ENCODE results near the gene DDX20.

Gene DDX20, protein sequence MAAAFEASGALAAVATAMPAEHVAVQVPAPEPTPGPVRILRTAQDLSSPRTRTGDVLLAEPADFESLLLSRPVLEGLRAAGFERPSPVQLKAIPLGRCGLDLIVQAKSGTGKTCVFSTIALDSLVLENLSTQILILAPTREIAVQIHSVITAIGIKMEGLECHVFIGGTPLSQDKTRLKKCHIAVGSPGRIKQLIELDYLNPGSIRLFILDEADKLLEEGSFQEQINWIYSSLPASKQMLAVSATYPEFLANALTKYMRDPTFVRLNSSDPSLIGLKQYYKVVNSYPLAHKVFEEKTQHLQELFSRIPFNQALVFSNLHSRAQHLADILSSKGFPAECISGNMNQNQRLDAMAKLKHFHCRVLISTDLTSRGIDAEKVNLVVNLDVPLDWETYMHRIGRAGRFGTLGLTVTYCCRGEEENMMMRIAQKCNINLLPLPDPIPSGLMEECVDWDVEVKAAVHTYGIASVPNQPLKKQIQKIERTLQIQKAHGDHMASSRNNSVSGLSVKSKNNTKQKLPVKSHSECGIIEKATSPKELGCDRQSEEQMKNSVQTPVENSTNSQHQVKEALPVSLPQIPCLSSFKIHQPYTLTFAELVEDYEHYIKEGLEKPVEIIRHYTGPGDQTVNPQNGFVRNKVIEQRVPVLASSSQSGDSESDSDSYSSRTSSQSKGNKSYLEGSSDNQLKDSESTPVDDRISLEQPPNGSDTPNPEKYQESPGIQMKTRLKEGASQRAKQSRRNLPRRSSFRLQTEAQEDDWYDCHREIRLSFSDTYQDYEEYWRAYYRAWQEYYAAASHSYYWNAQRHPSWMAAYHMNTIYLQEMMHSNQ

DNA sequence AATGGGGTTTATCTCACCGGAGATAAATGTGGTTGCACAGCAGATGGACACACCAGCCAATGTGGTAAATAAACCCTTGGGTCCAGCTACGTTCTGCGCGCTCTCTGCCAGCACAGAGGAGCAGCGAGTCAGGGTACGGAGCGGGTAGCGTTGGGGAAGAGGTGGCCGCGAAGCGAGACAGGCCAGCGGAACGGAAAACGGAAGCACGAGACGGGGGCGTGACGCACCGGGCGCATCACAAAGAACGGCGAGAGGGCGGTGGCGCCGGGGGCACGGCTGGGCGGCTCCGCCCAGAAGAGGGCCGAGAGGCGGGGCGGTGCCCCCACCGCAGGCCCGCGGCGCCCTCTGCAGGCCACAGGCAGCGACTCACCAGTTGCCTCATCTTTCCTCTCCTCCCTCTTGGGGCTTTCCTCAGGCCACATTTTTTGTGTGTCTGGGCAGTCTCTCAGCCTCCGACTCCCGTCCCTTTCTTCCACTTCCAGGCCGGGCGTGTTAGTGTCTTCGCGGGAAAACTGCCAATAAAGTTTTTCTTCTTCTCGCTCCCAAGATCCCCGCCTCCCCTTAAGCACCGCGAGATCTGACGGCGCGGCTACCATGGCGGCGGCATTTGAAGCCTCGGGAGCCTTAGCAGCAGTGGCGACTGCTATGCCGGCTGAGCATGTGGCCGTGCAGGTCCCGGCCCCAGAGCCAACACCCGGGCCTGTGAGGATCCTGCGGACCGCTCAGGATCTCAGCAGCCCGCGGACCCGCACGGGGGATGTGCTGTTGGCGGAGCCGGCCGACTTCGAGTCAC is at the start of gene DDX20:
Gene DDX20, plus strand, starts transcription at position 571 of the 793 bp plus-strand sequence. Its CDS starts 24 bp downstream, at position 595.
- DNase-seq = peak; percentile 98 to 99 (median 99)

DNA sequence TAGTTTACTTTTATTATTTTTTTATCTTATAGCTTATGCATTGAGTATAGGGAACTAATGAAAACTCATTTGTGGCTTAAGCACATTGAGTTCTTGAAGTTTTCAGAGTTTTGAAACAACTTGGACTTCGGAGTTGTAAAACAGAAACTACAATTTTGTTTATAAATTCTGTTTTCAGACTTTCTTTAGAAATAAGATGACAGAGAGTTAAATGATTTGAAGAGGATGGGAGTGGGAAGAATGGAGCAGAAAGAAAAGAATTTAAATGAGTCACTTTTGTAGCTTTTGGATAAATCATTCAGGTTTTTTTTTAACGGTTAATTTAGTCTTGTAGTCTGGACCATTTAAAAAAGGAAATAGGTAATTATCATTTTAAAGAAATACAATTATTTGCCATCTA is 48.8 kb upstream of the DDX20 start:
- DNase-seq = no peak

DNA sequence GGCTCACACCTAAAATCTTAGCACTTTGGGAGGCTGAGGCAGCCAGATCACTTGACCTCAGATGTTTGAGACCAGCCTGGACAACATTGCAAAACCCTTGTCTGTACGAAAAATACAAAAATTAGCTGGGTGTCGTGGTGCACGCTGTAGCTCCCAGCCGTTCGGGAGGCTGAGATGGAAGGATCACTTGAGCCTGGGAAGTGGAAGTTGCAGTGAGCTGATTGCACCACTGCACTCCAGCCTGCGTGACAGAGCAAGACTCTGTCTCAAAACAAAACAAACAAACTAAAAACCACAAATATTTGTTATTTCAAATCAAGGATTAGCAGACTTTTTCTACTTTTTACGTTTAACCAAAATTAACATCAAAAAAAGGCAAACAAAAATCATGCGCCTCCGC is 47.8 kb upstream of the DDX20 start:
- peak in 1 of 3 donors; percentile 7 for DNase-seq

DNA sequence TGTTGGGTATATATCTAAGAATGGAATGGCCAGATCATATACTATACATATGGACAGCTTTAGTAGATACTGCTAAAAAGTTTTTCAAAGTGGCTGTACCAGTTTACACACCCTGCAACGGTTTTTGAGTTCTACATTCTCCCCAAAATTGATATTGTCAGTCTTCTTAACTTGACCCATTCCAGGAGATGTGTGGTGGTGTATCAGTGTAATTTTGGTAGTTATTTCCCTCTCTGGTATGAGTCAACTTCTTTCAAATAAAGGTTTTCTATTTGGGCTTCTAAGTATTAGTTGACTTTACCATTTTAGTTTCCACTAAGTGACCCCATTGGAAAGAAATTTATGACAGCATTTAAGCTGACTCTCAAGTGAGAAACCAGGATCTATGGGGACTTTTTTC is 45.7 kb upstream of the DDX20 start:
- no peak for DNase-seq

DNA sequence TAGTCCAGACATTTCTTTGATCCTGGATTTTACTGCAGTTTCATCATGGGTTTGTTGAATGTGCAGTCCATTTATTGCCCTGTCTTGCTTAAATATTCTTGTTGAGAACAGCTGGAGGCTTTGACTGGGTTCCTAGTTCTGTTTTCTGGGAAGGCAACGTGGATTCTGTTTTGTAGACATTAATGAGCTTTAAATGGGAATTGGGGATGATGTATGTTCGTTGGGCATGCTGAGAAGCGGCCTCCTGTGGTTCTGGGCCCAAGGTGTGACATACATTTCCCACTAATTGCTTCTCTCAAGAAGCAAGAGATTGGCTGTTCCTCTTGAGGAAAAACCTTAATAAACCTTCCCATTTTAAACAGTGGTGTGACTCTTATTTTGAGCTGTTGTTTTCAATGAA is 39.4 kb upstream of the DDX20 start:
- no peak for DNase-seq

DNA sequence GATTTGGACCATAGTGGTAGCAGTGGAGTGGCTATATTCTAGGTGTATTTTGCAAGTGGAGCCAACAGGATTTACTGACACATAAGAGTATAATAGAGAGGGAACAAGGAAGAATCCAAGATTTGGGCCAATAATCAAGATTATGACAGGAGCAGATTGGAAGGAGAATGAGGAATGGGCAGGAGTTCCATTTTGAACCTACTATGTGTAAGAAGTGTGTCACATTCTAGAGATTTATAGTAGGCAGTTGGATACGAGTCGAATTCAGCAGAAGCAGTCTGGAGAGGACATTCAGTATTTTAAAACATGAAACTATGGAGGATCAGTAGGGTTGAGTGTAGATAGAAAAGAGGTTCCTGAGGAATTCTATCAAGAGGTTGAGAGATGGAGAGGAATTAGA is 38.3 kb upstream of the DDX20 start:
- no peak for DNase-seq

DNA sequence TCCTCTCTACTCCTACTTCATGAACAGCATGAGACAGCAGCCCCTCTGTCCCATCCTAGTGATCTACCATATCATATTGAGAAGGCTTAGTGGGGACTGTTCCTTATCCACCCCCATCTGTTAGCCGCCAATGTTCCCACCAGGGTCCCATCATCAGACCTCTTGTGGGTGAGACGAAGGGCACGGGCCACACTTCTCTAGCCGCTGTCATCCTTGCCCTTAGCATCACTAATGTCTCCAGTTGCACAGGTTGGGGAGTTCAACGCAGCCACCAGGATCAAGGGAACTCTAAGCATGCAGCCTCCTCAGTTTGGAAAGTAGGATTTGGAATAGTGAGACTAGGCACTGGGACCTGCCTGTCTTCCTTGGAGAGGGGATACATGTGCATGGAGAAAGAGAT is 36.6 kb upstream of the DDX20 start:
- no peak for DNase-seq

DNA sequence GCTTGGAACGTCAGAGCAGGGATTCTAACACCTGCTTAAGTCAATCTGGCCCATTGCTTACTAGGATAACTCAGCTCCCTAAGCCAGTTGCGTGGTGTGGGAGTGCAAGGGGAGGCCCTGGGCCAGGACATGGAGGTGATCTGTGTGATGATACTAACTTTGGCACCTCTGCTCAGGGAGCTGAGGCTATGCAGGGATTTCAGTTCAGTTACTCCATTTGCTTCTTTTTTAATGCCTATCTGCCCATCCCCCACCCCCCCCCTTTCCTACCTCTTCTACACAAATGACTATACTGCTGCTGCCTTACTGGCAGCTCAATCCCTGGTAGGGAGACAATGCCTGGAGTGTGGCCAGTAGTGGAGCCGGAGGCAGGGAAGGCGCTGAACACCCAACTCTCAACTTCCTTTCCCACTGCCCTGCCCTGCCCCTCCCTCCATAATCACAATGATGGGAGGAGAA is 36.0 kb upstream of the DDX20 start:
- no peak for DNase-seq

DNA sequence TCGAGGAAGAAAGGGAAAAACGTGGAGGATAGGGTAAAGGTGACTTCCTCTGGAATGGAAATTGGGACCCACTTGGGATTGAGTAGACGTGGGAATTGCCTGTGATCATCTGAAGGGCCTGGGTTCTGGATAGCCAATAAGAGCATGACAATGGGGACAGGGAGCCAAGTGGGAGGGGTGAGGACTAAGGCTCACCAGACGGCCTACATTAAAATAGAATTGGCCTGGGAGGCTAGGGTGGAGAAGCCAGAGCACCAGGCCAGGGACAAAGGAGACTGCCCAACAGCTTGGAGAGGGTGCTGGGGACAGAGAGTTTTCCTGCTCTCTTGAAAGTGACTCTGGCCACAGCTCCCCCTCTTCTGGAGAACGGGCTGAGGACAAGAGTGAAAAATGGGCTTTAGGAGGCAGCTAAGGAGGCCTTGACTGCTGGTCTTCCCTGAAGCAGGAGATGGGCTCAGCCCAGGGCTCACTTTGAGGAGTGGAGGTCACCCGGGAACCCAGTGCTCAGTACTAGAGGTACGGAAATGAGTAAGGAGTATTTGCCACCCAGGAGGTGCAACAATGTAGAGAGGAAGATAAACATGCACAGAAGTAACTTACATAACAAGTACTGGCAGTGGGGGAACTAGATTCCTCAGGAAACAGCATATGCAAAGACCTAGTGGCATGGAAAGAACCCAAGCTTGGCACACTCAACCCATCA is 35.3 kb upstream of the DDX20 start:
- DNase-seq = no peak

DNA sequence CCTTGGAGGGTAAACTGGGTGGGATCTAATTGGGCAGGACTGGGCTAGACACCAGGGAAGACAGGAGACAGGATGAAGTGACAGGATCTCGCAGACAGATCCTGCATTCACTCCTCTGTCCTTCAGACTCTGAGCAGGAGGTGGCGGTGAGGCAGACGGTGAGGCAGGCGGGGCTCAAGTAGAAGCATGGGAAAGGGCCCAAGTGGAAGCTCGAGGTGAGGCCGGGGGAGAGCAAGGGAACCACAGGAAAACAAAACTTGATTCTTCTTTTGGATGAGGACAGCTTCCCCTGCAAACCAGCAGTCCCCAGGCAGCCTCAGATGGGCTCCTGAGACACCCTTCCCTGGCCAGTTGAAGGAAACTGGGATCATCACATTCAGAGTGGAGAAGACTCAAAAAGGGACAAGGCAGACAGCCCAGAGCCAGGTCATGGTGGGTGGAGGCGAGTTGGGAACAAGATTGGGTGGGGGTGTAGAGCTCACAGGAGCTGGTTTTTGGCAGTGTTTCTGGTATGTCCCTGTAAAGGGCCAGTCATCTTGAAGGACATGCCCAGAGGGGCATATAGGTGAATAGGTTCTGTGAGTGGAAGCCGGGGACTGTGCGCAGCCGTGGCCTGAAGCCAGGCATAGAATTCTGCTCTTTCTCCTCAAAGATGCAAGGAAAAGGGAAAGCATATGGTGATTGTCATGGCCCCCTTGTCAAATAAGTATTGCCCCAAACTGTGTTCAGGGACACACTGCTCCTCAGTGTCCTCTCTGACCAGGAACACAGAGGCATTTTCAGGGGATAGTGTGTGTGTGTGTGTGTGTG is 34.5 kb upstream of the DDX20 start:
- no peak for DNase-seq

DNA sequence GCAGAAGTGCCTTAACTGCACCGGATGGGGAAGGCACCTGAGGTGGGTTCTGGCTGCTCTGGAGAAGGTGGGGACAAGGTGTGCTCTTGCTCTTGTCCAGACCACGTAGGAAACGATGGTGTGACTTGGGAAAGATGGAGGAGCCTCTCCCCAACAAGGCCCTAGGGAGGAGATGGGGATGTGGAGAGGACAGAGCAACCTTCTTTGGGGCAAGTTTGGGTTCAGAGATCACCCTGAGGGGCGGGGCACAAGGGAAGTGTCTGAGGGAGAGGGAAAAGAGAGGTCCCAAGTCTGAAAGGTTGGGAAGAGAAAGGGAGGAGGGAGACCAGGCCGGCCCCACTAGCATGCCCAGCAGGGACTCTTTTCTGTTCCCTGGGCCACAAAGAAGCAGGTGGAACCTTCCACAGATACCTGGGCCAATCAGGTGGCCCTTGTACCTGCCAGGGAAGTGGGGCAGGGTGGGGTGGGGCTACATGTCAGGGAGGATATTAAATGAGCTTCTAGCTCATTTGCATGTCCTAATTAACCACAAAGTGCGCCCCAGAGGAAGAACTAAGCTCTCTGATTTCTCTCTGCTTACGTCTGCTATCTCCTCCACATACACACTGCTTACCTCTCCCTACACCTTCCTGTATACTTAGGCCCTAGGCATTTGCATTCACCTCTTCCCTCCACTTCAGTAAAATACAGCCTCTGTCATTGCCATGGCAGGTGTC is 32.5 kb upstream of the DDX20 start:
- no peak for DNase-seq

DNA sequence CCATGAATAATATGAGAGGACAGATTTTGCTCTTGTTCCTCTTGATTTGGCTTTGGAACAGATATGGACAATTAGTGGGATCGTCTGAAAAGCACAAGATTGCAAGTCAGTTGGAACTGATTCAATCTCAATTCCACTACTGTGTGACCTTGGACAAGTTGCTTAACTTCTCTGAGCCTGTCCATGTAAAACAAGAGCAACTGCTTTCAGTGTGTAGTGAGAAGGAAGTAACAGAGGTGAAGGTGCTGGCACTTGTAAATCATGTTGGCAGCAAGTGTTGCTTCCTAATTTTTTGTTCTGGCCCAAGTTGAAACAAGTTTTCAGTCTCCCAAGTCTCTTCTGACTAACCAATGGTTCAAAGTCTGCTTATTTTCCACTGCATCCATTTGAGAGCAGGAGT is 31.8 kb upstream of the DDX20 start:
- DNase-seq = no peak

DNA sequence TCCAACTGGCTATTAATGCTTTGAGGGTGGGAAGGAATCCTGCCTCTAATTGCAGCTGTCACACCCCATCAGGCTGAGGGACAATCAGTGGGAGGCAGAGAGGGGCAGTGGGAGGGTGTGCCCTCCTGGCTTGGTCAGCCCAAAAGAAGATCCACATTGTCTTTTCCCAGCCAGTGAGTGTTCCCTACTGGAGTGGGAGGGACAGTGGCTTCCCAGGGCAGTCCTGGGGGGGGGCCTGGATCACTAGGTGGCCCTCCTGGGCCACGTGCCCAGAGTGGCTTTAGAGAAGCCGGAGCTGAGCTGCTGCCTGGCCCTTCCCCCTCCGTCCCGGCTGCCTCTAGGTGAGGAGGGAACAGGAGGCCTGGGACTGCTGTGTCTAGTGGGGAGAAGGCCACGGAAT is 30.5 kb upstream of the DDX20 start:
- no peak for DNase-seq

DNA sequence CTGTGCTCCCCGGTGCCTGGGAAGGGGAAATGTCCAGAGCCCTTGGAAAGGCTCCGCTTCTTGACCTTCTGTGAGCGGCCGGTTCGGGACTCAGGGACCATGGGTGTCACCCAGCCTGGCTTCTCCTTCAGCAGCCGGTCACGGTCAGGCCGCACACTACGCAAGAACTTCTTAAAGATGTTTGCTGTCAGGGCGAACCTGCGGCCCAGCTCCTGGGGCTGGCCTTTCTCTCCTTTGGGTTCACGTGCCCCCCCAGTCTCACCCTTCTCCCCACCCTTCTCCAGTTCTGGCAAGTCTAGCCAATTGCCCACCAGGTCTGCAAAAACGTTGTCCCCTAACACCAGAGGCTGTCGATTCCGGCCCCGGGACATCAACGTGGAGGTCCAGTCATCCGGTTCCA is 28.6 kb upstream of the DDX20 start:
- no peak for DNase-seq

DNA sequence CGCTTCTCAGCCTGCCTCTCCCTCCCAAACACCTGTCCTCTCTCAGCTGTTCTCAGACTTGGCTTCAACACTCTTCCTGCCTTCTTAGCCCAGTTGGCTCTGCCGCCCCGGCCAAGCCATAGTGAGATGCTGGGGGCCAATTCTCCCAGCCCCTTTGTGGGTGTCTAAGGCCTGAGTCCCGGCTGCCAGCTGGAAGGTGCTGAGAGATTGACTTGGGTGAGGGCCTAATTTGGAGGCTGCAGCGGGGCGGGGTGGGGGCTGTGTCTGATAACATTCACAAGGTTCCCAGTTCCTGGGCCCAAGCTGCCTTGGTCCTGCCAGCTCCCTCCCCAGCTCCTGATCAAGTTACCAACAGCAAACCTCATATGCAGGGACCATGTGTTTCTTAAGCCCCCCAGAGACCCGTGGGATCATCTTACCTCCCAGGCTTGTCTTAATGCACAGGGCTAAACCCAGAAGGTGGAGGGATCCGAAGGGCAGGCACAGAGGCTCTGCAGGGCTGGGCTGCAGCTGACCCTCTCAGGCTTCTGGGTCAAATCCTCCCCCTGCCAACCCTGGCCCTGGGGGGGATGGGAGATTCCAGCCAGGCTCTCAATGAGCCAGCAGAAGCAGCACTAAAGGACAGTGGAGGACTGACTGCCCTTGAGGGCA is 26.3 kb upstream of the DDX20 start:
- DNase-seq = no peak

DNA sequence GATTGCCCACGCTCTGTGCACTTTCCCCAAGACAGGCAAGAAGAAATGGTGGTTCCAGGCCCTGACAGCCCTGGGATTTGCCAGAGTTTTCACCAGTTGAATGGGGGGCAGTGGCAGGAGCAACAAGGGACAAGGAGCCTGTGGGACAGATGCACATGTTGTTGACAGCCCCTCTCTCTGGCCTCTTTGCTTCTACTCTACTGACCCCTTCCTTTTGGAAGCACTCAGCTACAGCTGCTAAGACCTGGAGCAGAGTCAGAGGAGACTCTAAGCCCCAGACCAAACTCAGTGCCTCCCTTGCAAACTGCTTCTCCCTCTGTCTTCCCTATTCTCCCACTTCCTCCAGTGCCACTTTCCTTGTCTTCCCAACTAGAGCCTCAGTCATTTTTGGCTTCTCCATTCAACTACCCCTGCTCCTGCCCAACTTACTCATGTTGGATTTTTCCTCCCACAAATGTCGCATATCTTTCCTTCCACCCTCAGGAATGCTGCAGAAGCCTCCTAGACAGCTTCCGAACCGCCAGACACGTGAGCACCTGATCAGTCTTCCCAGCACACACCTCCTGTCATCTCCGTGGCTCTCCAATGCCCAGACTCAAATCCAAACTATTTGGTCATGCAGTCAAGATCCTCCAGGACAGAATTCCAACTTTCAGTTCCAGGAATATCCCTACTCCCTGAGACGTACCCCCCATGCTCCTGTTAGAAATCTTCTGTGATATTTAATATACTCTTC is 25.6 kb upstream of the DDX20 start:
- no peak for DNase-seq

DNA sequence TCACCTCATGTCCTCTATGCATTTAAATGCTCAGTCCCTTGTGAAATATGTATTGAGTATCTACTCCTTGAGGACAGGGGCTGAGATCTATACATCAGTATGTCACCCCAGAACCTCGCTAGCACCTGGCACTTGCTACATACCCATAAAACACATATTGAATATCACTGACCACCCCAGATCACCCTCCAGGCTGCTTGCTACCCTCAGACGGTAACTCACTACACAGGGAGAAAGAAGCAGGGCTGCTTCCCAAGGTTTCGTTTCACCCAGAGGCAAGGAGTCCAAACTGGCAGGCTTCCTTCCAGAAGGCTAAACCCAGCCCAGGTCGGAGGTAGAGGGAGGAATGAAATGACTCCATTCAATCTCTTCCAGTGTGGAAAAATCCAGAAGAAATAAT is 25.0 kb upstream of the DDX20 start:
- no peak for DNase-seq

DNA sequence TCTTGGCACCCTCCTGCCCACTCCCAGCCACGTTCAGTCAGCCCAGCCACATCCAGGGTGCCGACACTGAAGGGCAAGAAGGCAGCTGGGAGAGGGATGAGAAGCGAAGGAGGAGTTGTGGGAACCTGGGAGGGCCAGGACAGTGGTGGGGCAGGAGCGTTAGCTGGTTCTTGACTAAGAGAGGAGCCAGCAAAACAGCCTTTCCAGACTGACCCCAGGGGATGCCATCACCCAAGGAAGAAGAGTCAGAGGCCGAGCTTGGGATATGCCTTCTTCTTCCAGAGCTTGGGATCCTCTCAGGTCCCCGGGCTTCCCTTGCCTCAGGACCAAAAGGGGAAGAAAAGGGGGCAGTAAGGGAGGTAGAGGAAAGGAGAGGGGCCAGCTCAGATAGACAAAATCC is 23.7 kb upstream of the DDX20 start:
- DNase-seq = no peak

DNA sequence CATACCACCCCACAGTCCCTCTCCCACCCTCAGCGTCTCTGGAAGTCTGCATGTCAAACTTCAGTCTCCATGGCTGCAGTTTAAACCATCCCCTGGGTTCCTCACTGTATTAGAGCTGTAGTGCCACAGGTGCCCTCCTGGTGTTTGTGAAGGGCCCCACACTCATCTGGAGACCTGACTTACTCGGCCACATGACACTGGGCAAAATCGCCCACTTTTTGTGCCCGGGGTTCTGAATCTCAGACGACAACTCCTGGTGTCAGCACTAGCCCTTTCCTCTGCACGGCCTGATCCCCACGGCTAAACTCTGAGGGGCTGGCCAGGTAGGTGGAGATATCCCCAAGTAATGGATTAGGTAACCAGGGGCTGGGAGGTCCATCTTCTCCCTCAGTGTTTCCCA is 23.0 kb upstream of the DDX20 start:
- DNase-seq = no peak

Data from suppressor macrophage treated with lipopolysaccharide for 1 hour (primary cell).